ENCODE measurements around the gene AGAP1.

GRCh38 chr2:236085647-236086046 lies 591.8 kb downstream of the AGAP1 start:
- TF ChIP-seq CTCF (IDR thresholded peaks at IDR 0.05; ENCODE audit: poor library complexity, severe bottlenecking) (no peak), MXI1 (conservative IDR thresholded peaks at IDR 0.05; ENCODE audit: poor library complexity, severe bottlenecking) (no peak)

Measured in neural cell (in vitro differentiated cells).